Heart right ventricle (tissue), 16 donors: ENCODE results near the gene KRTAP10-6. TPM values are rescaled to one million over a fixed set of nuclear protein-coding genes. Genes with fewer than 3 reads are reported as not detected.
"Not testable (repeated sequence)": the region's sequence is repeated elsewhere in the genome, so short reads cannot be mapped to it uniquely, and the experiment has no call there.

Source experiments
- ATAC-seq, 8 donors: fragments of 200-7000 bp; cut with Tn5 transposase; one replicate each; pipeline ENCODE4 v1.9.1; 2020; ENCODE audit warnings: mild to moderate bottlenecking in 8 of 8, moderate library complexity in 8 of 8, moderate number of reproducible peaks in 1 of 8
- DNase-seq, 2 donors: peaks; one replicate each; pipeline ENCODE4 v3.0.0-alpha.2; 2020
- H3K27ac ChIP-seq, 10 donors: fragments of 200-600 bp; sonication (generic) in 2 of 10; one replicate each; pipeline versions ENCODE4 v1.5.0 to v1.8.0; 2020 to 2022; ENCODE audit warnings: mild to moderate bottlenecking in 3 of 10
- H3K27me3 ChIP-seq, 7 donors: fragments of 200-600 bp; one replicate each; pipeline ENCODE4 v1.8.0; 2021 to 2022; ENCODE audit warnings: mild to moderate bottlenecking in 2 of 7
- H3K36me3 ChIP-seq, 9 donors: fragments of 200-600 bp; sonication (generic) in 1 of 9; one replicate each; pipeline versions ENCODE4 v1.5.0 to v1.8.0; 2020 to 2022; ENCODE audit warnings: mild to moderate bottlenecking in 2 of 9
- H3K4me1 ChIP-seq, 9 donors: fragments of 200-600 bp; sonication (generic) in 1 of 9; one replicate each; pipeline versions ENCODE4 v1.5.0 to v1.8.0; 2020 to 2022; ENCODE audit warnings: mild to moderate bottlenecking in 4 of 9
- H3K4me3 ChIP-seq, 10 donors: fragments of 200-600 bp; sonication (generic) in 2 of 10; one replicate each; pipeline versions ENCODE4 v1.5.0 to v1.8.0; 2020 to 2022; ENCODE audit warnings: mild to moderate bottlenecking in 7 of 10, moderate library complexity in 2 of 10
- H3K9me3 ChIP-seq, 11 donors: fragments of 200-600 bp in 10 of 11; sonication (generic) in 2 of 11; one replicate each; pipeline versions ENCODE4 v1.5.0 to v1.8.0; 2013 to 2022; ENCODE audit warnings: mild to moderate bottlenecking in 2 of 11, control low read depth in 1 of 11, moderate library complexity in 1 of 11
- CTCF ChIP-seq, 9 donors: fragments of 200-600 bp; sonication (generic) in 2 of 9; IDR thresholded peaks; one replicate each; pipeline versions ENCODE4 v1.5.0 to v1.8.0; 2021 to 2022; ENCODE audit warnings: antibody characterized with exemption in 9 of 9, mild to moderate bottlenecking in 5 of 9, moderate library complexity in 1 of 9
- WGBS, 2 donors: extraction: QIAGEN DNeasy Blood & Tissue Kit; methylation state at CpG; one replicate each; pipeline ENCODE4 v1.1.7; 2013; ENCODE audit warnings: inconsistent platforms in 1 of 2; 5-methylcytosine and 5-hydroxymethylcytosine counted together
- intact Hi-C, 10 donors: fragments of 100-400 bp; cut with DNase I; formaldehyde crosslinking; loops; one replicate each; pipeline versions ENCODE4 v1.11.1 to v1.14.2; 2022
- polyA plus RNA-seq, 2 donors: library from polyadenylated mRNA; stranded (reverse); fragments of 200-250 nt; gene quantifications; one replicate each; pipeline ENCODE4 v1.2.3, GENCODE V29; 2013
- total RNA-seq, 10 donors: library from RNA; stranded (reverse); fragmentation: NEBNext Ultra II Directional in 3 of 10; extraction: Animal tissue kit (Norgen Biotek cat#: 25700) in 3 of 10; gene quantifications; one replicate each; pipeline versions ENCODE4 v1.2.1 to v1.2.4, GENCODE V29; 2021 to 2023
- donor health status: Arrhythmogenic right ventricular cardiomyopathy.
- donor health status: ischemic (EF 13 %, LVEDD 7.1; RV severe dilation, severe dysfunction).
- donor health status: healthy with polysubstance abuse.
- donor health status: DM: no; HTN: yes; CAD: no.
- donor health status: DM: no; HTN: no; CAD: no.
- donor health status: ischemic (EF 25% LVEDD 6.9; RV normal size, moderate dysfunction).
- donor health status: ischemic (EF 25% LVEDD 5.7; RV mildly dilated, moderate dysfunction).
- donor health status: healthy.
- donor health status: DM: yes; HTN: yes; CAD: no.
- donor health status: Ischemic cardiomyopathy.
- donor health status: ischemic (EF 35%, LVEDD 5.7; RV mildly dilated, moderate dysfunction).
- donor health status: nonischemic (EF 11% LVEDD 7.7; RV severe dilation, severe dysfunction).
- donor health status: DM: yes; HTN: yes; CAD: no.
- donor health status: PGD.
- donor health status: ischemic (EF 29% LVEDD 5.4; RV normal size, mild dysfunction).
- donor health status: nonischemic (EF 23%, LVEDD 6.1; RV moderate dilation, normal function).

Gene KRTAP10-6
- total and polyA plus RNA-seq, 12 donors, result not detected

GRCh38 chr21:44594406-44594916, 2.2 kb upstream of the KRTAP10-6 start:
- no peak for ATAC-seq
- H3K27me3 ChIP-seq, result peaks cover 0 to 53% (median 15%) of the 10 kb centered on the region in 7 donors
- no peak for DNase-seq
- no peak for TF ChIP-seq CTCF (IDR thresholded peaks at IDR 0.05)
- peaks cover 0 to 10% (median 0%) of the 10 kb centered on the region in 11 donors for H3K9me3 ChIP-seq
- no peak overlapping the region for H3K27ac ChIP-seq
- no peak overlapping the region for H3K4me3 ChIP-seq
- intact Hi-C loops, result no loop called here
- H3K36me3 ChIP-seq, result no peaks in the 10 kb centered on the region
- peaks cover 0 to 4% (median 0%) of the 10 kb centered on the region in 9 donors for H3K4me1 ChIP-seq
- WGBS, 2 donors, result 79 to 82% methylated on average over 12 of the region's 12 CpGs

- TF ChIP-seq CTCF (IDR thresholded peaks at IDR 0.05), result no peak
- intact Hi-C loops, result no loop called here
- no peak overlapping the region for H3K27ac ChIP-seq
- peaks cover 0 to 53% (median 12%) of the 10 kb centered on the region in 7 donors for H3K27me3 ChIP-seq
- ATAC-seq (peak in 2 of 8 donors; percentile 20 to 44), DNase-seq (no peak)
- H3K4me1 ChIP-seq, result peaks cover 0 to 4% (median 0%) of the 10 kb centered on the region in 9 donors
- H3K9me3 ChIP-seq, result peaks cover 0 to 5% (median 0%) of the 10 kb centered on the region in 11 donors
- WGBS, 2 donors, result 42 to 46% methylated on average over 20 of the region's 20 CpGs
- H3K36me3 ChIP-seq, result no peaks in the 10 kb centered on the region
- H3K4me3 ChIP-seq, result no peak overlapping the region
Measured at GRCh38 chr21:44593598-44594405, 1.5 kb upstream of the KRTAP10-6 start.

- H3K4me3 ChIP-seq, intact Hi-C loops, H3K36me3 ChIP-seq, H3K4me1 ChIP-seq, DNase-seq, H3K9me3 ChIP-seq, H3K27ac ChIP-seq: not testable (repeated sequence)
- peak in 2 of 8 donors; percentile 40 to 59 for ATAC-seq
- peaks cover 0 to 42% (median 12%) of the 10 kb centered on the region in 7 donors for H3K27me3 ChIP-seq
- WGBS, 2 donors, result 41 to 90% methylated on average over 2 to 4 of the region's 4 CpGs
Measured at GRCh38 chr21:44591801-44592130, 539 bp downstream of the KRTAP10-6 start.

GRCh38 chr21:44590897-44591800, 1.2 kb downstream of the KRTAP10-6 start:
- H3K36me3 ChIP-seq, H3K9me3 ChIP-seq, H3K4me1 ChIP-seq, DNase-seq, H3K27ac ChIP-seq, intact Hi-C loops, H3K4me3 ChIP-seq: not testable (repeated sequence)
- H3K27me3 ChIP-seq, result peaks cover 0 to 47% (median 17%) of the 10 kb centered on the region in 7 donors
- 60 to 72% methylated on average over 11 to 18 of the region's 19 CpGs for WGBS, 2 donors
- peak in 2 of 8 donors; percentile 20 to 51 for ATAC-seq

- Histone ChIP-seq H3K9me3 (peaks cover 0 to 12% (median 0%) of the 10 kb centered on the region in 11 donors), H3K4me1 (peaks cover 0 to 4% (median 0%) of the 10 kb centered on the region in 9 donors), H3K27ac (no peak overlapping the region), H3K27me3 (peaks cover 0 to 55% (median 25%) of the 10 kb centered on the region in 7 donors), H3K36me3 (no peaks in the 10 kb centered on the region), H3K4me3 (no peak overlapping the region)
- intact Hi-C loops, result no loop called here
- DNase-seq (no peak), ATAC-seq (peak in 1 of 8 donors; percentile 21)
- WGBS, 2 donors, result 78 to 84% methylated on average over 10 of the region's 10 CpGs
- TF ChIP-seq CTCF (IDR thresholded peaks at IDR 0.05), result no peak
Measured at GRCh38 chr21:44590311-44590721, 2.0 kb downstream of the KRTAP10-6 start.
